Kidney tubule cell (primary cell): Measurements from ENCODE around the gene MTX1.
"Not testable (repeated sequence)": the region's sequence is repeated elsewhere in the genome, so short reads cannot be mapped to it uniquely, and the experiment has no call there.

Experiments used
- DNase-seq: peaks from one replicate; pipeline ENCODE4 v3.0.0-alpha.2; 2018; ENCODE audit warnings: low spot score

MTX1 gene

DNA sequence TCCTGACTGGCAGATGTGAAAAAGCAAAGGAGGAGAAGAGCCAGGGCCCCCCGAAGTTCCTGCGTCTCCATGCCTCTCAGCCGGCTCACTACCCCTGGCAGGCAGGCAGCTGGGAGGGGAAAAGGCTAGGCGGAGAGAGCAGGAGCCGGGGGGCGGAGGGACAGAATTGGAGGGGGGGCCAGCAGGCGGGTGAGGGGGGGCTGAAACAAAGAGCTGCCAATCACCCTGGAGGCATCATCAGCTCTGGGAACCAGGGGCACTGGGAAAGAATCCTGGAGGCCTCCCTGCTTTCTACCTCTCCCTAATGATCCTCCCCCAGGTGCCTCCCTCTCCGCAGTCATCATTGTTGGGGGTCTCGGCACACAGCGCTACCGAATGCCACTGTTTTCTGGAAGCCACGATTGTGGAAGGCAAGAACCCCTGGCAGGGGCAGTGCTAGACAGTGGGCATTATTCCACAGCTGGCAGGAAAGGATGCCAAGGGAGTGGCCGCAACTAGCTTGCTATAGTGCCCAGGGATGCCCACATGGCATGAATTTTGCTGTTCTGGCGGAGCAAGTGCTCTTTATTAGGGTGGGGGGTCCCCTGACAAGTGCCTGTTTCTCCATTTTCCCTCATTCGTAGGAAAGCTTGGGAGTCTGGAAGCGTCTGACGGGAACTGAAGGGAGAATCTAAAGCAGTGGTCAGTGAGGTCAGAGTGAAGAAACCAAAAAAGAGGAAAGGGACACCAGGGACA lies 522 bp upstream of the MTX1 start, which contains the start of gene THBS3:
Gene THBS3 (minus strand): TSS at position 92 of the 735 bp plus-strand sequence. CDS start 21 bp downstream, at position 71.
- DNase-seq, result peak; percentile 45

GRCh38 chr1:155209312-155209721 lies 822 bp downstream of the MTX1 start:
- DNase-seq, result no peak

DNA sequence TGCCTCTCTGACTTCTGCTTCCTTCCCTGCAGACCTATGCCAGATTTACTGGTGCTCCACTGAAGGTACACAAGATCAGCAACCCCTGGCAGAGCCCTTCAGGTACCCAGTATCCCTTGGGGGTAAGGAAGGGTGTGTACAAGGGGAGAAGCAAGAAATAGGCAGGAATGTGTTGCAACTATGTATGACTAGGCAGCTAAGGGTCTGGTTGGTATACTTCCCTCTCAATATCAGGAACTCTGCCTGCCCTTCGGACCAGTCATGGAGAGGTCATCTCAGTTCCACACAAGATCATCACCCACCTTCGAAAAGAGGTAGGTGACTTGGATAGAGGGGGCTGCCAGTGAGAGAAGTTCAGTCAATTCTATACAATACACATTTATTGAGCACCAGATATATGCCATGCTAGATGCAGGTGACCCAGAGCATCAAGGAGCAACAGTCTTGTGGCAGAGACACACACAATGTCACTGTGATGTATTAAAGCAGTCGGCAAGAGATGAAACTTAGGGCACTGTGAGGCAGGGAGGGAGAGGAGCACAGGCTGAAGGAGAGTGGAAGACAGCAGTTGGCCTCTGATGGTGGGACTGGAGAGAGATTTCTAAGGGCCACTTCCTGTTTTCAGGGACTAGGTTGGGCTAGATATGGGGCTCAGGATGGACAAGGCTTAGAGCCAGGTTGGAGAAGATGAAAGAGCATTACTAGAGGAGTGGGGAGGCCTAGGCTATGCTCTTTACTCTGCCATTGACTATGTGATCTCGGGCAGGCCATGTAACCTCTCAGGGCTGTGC lies 2.0 kb downstream of the MTX1 start:
- no peak for DNase-seq

- DNase-seq, result not testable (repeated sequence)
Measured at GRCh38 chr1:155211381-155212050, 3.0 kb downstream of the MTX1 start.

- DNase-seq, result not testable (repeated sequence)
Measured at GRCh38 chr1:155212051-155212440, 3.6 kb downstream of the MTX1 start.

DNA sequence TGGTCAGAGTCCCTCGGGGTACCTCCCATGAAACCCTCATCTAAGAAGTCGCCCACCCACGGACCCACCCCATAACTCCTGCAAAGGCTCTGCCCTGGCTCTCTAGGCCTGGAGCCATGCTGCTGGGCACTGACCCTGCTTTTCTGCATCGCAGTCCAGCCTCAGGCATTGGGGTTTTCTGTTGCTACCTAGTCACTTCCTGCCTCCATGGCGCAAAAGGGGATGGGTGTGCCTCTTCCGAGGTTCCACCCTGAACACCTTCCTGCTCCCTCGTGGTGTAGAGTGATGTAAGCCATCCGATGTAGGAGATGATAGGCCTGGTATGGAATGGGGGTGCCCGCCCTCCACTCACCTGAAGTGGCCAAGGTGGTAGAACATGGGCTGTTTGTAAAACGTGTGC lies 6.2 kb downstream of the MTX1 start:
- DNase-seq, result not testable (repeated sequence)

DNA sequence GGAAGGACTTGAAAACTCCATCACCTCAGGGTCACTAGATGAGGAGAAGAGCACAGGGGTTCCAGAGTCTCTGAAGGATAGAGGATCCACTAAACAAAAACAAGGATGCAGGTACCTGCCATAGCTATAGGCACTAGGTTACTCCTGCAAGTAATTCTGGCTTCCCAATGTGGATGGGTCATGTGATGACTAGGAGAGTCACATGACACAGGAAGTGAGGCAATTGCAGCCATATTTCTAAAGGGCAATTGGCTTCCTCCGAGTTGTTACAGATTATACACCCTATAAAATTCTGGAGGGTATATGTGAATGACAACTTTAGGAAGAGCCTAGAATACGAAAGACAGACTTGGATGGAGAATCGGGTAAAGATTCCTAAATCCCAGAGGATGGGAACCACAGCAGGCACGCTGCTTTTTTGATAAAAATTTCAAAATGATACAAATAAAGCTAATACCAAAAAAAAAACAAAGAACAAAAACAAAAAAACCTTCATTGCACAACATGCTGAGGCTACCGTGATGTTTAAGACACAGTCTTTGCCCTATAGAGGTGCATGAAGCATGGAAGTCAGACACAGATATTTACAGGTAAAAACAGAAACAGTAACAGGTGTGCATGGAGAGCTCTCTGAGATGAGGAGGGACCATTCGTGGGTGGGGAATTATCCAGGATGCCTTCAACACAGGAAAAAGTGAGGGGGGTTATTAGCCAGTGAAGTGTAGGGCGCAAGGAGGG lies 10.5 kb downstream of the MTX1 start:
- DNase-seq, result peak; percentile 49

GRCh38 chr1:155219592-155220031 lies 11.1 kb downstream of the MTX1 start:
- no peak for DNase-seq

GRCh38 chr1:155220211-155220965 lies 11.9 kb downstream of the MTX1 start:
- peak; percentile 56 for DNase-seq

DNA sequence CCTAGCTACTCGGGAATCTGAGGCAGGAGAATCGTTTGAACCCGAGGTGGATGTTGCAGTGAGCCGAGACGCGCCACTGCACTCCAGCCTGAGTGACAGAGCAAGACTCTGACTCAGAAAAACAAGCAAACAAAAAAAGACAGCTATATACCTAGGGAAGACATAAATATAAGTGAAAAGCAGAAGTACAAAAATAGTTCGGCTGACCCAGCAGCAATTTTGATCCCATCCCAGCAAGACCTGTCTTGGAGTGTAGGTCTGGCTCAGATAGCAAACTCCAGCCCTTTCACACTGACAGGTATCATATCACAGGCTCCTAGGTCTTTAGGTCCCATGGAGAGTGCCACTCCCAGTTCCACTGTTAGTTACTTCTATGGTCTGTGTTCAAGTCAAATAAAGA lies 14.6 kb downstream of the MTX1 start:
- DNase-seq, result no peak

- DNase-seq, result not testable (repeated sequence)
Measured at GRCh38 chr1:155225404-155225759, 16.9 kb downstream of the MTX1 start.

GRCh38 chr1:155226188-155226909 lies 17.9 kb downstream of the MTX1 start:
- peak; percentile 83 for DNase-seq

GRCh38 chr1:155226910-155227260 lies 18.4 kb downstream of the MTX1 start:
- peak; percentile 55 for DNase-seq

- DNase-seq, result peak; percentile 99
Measured at GRCh38 chr1:155227261-155228095, 19.0 kb downstream of the MTX1 start.

DNA sequence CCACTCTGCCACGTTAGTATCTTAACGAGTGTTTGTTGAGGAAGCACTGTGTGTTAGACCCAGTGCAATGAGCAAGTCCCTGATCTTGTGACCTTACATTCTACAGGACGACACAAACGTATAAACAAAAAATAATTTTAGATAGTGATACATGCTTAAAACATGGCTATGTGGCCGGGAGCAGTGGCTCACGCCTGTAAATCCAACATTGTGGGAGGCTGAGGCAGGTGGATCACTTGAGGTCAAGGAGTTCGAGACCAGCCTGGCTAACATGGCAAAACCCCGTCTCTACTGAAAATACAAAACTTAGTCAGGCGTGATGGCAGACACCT lies 19.6 kb downstream of the MTX1 start:
- DNase-seq, result no peak

- not testable (repeated sequence) for DNase-seq
Measured at GRCh38 chr1:155231302-155231701, 22.8 kb downstream of the MTX1 start.

DNA sequence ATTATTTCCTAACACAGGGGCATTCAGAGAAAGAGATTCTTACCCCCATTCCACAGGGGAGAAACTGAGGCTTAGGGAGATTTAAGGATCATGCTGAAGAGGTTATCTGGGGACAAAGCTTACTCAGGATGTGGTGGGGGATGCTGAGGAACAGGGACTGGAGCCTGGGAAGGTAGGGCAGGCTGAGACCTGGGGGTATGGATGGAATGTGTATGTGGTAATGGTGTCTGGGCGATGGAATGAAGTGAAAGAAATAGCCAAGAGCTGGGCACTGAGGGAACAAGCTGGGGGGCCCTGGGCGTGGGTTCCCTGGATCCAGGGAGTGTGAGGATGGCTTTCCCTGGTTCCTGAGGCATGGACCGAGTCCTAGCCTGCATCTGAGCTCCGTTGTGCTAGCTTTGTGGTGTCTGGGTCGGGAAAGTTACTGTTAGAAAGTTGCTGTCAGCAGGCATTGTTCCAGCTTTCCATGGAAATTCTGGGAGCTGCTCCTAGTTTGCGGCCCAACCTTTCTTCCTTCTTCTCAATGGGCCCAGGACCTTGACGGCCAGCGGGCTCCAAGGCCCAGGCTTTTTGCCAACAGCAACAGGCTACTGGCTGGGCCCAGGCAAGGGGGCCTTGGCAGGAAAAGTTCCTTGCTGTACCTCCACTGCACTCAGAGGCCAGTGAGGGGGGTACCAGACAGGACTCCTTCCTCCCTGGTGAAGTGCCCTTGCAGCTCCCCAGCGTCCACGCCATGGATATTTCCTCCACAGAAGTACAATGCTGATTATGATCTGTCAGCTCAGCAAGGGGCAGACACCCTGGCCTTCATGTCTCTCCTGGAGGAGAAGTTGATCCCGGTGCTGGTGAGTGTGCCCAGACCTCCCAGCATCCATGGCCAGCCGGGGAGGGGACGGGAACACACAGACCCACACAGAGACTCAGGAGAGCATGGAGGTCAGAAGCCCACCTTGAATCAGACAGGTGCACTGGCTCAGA lies 23.8 kb downstream of the MTX1 start:
- DNase-seq, result not testable (repeated sequence)

GRCh38 chr1:155233502-155233901 lies 25.0 kb downstream of the MTX1 start:
- not testable (repeated sequence) for DNase-seq

DNA sequence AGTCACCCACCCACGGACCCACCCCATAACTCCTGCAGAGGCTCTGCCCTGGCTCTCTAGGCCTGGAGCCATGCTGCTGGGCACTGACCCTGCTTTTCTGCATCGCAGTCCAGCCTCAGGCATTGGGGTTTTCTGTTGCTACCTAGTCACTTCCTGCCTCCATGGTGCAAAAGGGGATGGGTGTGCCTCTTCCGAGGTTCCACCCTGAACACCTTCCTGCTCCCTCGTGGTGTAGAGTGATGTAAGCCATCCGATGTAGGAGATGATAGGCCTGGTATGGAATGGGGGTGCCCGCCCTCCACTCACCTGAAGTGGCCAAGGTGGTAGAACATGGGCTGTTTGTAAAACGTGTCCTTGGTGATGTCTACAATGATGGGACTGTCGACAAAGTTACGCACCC lies 26.9 kb downstream of the MTX1 start:
- not testable (repeated sequence) for DNase-seq
